Right renal cortex interstitium (tissue), 3 donors: ENCODE results near the gene PRDM7. TPM values are rescaled to one million over a fixed set of nuclear protein-coding genes. Genes with fewer than 3 reads are reported as not detected.
"Not testable (repeated sequence)": the region's sequence is repeated elsewhere in the genome, so short reads cannot be mapped to it uniquely, and the experiment has no call there.

Experiments used
- DNase-seq, 3 donors: peaks; one replicate each; pipeline ENCODE4 v3.0.0-alpha.2; 2013; ENCODE audit warnings: low read depth in 3 of 3, low spot score in 2 of 3
- polyA plus RNA-seq, 3 donors: library from polyadenylated mRNA; unstranded; fragments of 120-200 nt; gene quantifications; one replicate each; pipeline ENCODE4 v1.2.1, GENCODE V29; 2013; ENCODE audit not compliant: insufficient read length in 3 of 3

Gene PRDM7
- polyA plus RNA-seq, 3 donors: 0.11 to 0.22 (median 0.11) TPM

DNA sequence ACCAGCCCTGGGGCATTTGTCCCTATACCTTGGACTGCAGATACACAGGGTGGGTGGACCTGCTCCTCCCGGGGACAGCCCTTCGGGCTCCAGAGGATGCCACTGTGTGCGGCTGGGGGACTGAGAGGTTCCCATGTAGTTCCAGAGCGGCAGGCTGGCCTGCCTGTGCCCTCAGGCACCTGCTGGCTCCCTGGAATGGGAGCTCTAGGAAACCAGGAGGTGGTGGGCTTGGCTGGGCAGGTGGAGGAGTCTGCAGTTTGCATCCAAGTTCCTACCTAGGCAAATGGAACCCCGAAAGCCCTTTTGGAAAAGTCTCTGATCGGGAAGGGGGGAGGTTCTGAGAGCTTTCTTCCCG, 58.9 kb downstream of the PRDM7 start:
- no peak for DNase-seq

DNA sequence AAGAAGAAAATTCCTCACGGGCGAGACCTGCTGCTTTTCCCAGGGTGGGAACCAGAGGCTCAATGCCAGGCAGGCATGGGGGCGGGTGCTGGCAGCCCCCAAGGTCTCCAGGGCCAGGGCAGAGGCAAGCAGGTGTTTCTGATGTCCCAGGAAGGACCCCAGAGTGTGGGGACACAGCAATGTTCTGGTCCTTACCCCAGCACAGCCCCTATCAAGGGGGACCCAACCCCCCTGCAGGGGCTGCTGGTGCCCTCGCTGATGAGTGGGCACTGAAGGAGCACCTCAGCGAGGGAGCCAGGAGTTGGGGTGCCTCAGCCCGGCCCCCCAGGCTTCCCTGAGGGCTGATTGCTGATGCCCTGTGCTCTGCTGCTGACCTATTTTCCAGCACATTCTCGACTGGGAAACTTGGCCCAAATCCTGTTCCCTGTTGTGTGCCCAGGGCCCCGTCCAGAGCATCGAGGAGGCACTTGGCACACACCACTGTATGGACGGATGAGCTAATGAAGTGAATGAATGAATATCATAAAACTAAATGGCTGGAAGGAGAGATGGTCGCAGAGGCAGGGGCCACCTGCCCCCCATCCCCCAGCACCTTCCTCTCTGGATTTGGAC, 60.7 kb downstream of the PRDM7 start:
- DNase-seq: no peak

DNA sequence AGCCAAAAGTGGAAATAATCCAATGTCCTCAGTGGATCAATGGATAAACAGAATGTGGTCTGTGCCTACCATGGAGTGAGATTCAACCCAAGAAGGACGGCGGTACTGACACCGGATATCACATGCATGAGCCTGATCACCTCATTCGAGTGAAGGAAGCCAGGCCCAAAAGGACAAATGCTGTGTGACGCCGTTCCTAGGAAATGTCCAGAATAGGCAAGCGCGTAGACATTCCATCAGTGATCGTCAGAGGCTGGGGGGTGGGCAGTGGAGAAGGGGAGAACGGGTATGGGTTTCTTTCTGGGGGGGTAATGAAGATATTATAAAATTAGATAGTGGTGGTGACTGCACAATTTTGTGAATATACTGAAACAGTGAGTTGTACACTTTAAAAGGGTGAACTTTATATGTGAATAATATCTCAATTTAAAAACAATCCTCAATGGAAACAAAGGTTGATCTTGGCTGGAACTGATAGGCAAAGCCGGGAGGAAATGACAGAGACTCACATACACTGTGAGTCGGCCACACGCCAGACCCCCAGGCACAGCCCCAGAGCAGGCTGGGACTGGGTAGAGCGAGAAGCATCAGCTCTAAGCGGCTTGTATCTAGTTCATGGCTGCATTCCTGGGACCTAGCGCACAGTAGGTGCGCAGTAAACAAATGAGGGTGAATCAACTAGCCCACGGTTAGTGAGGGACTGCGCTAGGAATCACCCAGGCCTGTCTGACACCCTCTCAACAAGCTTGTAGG, 61.4 kb downstream of the PRDM7 start:
- DNase-seq: no peak

DNA sequence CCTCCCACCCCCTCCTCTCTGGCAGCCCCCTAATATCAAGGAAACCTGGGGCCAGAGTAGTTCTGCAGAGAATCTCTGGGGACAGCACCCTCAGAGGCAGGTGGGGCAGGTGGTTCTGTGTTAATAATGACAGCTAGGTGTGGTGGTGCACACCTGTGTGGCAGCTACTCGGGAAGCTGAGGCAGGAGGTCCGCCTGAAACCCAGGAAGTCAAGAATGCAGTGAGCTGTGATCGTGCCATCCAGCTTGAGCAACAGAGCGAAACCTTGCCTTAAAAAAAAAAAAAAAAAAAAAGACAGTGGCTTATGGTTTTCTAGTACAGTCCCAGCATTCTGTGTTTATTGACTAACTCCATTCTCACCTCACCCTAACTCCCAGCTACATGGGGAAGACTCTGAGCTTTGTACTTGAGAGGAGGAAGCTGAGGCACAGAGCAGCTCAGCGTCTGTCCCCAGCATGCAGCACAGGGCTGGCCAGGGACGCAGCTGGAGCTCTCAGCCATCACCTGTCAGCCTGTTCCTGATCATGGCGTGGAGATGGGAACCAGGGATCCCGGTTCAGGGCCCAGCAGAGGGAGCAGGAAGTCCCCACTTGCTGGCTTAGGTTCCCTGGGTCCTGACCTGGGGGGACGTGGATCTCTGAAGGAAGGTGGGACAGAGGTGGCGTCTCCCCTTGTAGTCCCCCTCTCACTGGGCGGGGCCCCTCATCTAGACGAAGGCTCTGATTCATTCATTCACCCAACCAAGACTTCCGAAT, 64.0 kb downstream of the PRDM7 start:
- no peak for DNase-seq

DNA sequence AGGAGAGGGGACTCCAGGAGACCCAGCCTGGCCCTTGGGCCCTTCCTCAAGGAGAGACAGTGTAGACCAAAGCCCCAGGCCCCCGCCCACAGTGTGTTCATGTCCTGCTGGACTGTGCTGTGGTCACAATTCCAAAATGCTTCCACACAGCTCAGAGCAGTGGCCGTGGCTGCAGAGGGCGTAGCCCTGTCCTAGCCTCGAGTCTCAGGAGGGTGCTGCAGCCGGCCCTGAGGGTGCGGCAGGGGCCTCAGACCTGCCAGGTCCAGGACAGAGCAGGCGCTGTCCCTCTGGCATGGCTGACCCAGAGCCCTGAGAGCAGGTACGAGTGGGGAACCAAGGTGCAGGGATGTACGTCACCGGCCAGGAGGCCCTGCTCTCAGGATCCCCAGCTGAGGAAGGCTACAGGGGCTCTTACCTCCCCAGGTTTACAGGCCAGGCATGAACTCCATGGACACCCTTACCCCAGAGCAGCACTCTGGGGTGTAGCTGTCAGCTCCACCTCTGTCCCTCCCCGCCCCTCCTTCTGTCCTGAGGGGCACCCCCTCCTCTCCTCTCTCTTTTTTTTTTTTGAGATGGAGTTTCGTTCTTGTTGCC, 65.1 kb downstream of the PRDM7 start:
- DNase-seq: no peak

DNA sequence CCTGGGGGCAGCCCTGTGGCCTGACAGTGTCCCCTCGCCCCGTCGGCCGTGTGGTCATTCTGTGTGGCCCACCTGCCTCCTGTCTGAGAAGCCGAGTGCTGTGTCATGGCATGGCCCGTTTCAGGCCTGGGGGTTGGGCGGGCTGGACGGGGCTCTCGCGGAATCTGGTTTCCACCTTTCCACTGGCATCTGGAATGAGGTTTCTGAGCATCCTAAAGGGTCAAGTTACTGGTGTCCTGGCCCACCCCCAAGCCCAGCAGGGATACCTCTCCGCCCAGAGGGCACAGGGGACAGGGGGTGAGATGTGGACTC, 65.7 kb downstream of the PRDM7 start:
- DNase-seq: no peak

DNA sequence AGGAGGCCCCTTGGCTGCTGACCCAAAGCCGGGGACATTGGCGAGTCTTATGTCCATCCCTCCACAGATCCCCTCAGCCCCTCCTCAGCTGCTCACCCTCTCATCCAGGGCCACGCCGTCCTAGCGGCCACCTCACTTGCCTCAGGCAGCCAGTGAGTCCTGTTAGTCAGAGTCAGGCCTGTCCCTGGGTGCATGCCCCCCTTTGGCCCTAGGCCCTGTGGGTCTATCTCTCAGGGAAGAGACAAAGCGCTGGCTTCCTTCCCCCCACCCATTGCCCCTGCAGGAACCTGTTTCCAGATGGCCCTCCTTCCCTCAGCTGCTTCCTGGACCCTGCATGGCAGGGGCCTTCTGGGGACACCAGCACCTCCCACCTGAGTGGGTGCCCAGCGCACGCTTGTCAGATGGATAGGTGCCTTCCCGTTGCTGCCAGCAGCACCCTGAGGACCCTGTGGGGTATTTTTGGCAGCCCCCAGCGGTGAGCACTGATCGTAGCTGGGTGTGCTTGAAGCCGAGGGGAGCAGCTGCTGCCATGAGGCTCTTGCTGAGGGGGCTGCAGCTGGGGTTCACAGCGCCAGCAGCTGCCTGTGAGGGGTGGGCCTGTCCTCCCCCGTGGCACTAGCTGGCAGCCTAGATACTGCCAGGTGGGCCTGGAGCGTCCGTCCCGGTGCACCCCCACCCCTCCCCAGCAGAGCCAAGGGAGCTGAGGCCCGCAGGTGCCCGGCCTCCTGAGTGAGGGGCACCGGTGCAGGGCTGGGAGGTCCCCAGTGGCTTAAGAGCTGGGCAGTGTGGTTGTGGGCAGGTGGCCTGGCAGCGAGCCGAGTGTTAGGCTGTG, 66.2 kb downstream of the PRDM7 start:
- no peak for DNase-seq

DNA sequence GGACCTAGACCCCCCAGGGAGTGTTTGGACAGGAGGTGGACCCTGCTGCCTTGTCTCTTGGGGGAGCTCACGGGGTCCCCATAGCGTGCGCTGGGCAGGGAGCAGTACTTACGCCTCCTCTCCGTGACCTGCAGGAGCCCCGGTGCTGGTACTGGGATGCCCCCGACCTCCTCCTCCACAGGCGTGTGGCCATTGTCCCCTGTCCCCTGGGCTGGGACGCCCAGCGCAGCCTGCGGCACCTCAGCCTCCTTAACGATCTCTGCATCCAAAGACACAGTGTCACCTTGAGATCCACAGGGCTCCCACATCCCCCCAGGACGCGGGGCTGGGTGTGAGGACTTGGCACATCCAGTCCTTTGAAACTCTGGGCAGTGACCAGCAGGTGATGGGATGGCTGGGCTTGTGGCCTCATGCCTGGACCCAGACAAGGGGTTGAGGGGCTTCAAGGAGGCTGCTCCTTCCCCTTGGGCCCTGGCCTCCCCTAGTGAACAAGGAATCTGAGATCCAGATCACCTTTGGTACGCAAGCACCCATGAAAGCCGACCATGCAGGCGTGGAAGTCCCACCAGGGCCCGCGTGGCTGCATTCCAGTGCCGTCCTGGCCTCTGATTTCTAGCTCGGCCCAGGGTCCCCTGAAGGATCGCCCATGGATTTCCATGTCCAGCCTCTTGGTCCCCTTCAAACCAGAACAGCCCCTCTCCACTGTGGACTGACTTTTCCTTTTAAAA, 67.8 kb downstream of the PRDM7 start:
- no peak for DNase-seq

DNA sequence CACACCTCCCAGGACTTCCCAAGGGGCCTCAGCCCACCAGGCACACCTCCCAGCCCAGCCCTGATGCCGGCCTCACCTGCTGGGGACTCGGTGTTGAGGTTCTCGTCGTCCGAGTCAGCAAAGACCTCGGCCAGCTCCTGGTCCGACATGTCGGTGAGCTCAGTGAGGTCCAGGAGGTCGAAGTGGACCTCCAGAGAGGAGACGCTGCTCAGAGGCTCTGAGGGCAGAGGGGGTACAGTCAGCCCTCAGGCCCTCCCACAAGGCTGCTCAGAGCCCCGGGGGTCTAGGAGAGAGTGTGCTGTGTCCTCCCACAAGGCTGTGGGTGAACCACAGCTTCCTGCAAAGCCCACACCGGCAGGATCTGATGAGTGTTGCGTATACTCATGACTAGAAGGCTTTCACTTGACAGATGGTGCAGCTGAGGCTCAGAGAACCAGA, 68.4 kb downstream of the PRDM7 start:
- DNase-seq: no peak

DNA sequence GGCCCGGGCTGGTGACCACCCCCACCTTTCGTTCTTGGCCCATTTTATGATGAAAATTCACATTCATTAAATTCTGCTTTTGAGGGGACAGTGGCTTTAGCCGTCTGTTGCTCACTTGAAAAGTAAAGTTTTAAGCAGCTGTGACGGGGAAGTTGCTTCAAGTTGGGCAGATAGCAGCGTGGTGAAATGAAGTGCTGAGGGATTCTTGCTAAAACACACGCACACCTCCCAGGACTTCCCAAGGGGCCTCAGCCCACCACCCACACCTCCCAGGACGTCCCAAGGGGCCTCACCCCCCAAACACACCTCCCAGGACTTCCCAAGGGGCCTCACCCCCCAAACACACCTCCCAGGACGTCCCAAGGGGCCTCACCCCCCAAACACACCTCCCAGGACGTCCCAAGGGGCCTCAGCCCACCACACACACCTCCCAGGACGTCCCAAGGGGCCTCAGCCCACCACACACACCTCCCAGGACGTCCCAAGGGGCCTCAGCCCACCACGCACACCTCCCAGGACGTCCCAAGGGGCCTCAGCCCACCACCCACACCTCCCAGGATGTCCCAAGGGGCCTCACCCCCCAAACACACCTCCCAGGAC, 69.4 kb downstream of the PRDM7 start:
- DNase-seq: not testable (repeated sequence)

DNA sequence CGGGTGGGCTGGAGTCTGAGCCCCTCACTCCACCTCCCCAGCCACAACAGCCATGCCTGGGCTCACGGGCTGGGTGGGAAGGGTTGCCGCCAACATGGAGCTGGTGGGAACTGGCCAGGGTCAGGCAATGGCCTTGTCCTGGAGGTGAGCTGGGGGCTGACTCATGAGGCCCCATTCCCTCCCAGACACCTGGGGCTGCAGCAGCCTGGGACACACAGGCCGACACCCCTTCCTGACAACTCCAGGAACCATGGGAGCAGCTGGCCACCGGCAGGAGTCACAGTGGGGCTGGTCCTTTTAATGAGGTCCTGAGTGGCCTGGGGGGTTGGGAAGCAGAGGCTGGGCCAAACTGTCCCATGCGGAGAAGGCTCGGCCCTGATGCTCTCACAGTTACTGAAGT, 70.1 kb downstream of the PRDM7 start:
- DNase-seq: no peak

Other genes with a start within 250 kb of the PRDM7 start
- gene SPIRE2, start 248.9 kb downstream of the PRDM7 start, polyA plus RNA-seq: 10 to 100 TPM in 1 of 3 donors, 1 to 10 TPM in 2; 9.3 to 10.2 (median 9.5) TPM
- gene TCF25, start 203.7 kb downstream of the PRDM7 start, polyA plus RNA-seq: 100 to 1,000 TPM; 119 to 127 (median 127) TPM
- gene MC1R, start 158.5 kb downstream of the PRDM7 start, polyA plus RNA-seq: 1 to 10 TPM; 1.9 to 3.2 (median 3.1) TPM
- 10 to 100 TPM in 1 of 3 donors, 1 to 10 TPM in 2; 6.4 to 10.3 (median 7.6) TPM for gene TUBB3, start 154.0 kb downstream of the PRDM7 start, polyA plus RNA-seq
- 10 to 100 TPM; 34.4 to 35.5 (median 35.2) TPM for gene DEF8, start 128.6 kb downstream of the PRDM7 start, polyA plus RNA-seq
- 10 to 100 TPM in 1 of 3 donors, 1 to 10 TPM in 2; 8.9 to 11.0 (median 9.8) TPM for gene DBNDD1, start 57.9 kb downstream of the PRDM7 start, polyA plus RNA-seq